K562 (cell line): ENCODE measurements around the gene COL13A1. TPM values are rescaled to one million over a fixed set of nuclear protein-coding genes. Genes with fewer than 3 reads are reported as not detected.

Experiments
- ATAC-seq: fragments of 200-7000 bp; cut with Tn5 transposase; 3 replicates; pipeline ENCODE4 v1.9.1; 2020; ENCODE audit warnings: moderate library complexity
- BruUV-seq: library from RNA; stranded (reverse); fragments of 400-500 nt; replicated peaks from 2 replicates; lab custom pipeline; 2021; lab: Mats Ljungman, UMichigan
- CTCF ChIA-PET: fragments of 300-600 bp; formaldehyde crosslinking; extraction: SDS; loops from one replicate; lab custom pipeline; 2021; ENCODE audit warnings: low intra/inter-chr PET ratio; lab: Yijun Ruan, JAX
- POLR2A ChIA-PET: fragments of 300-600, 350-650 bp; sonication (Branson Sonifier 250); formaldehyde crosslinking; extraction: SDS; loops from one replicate; lab custom pipeline; 2021; ENCODE audit warnings: antibody characterized with exemption, inconsistent platforms; lab: Yijun Ruan, JAX
- DNase-seq, 4 experiments: peaks; one replicate each; pipeline versions ENCODE4 v3.0.0 to v3.0.0-alpha.2; 2011 to 2018; ENCODE audit warnings: low spot score in 3 of 4, mixed read lengths in 3 of 4; ENCODE audit errors: extremely low read depth in 1 of 4
- FAIRE-seq: peaks from 2 replicates; lab custom pipeline; 2011; peaks lifted over from hg19 to GRCh38; lab: Jason Lieb, UNC
- H2AFZ ChIP-seq: 2 replicates; pipeline ENCODE4 v1.6.0; 2011; ENCODE audit warnings: low read depth, low read length, control low read depth, inconsistent platforms
- H3K27ac ChIP-seq: fragments of 200-600 bp; 3 replicates; pipeline ENCODE4 v1.8.0; 2011; ENCODE audit warnings: low read depth, mild to moderate bottlenecking, control low read depth, inconsistent platforms, low read length, moderate library complexity, mixed read lengths; ENCODE audit errors: extremely low read depth
- H3K27me3 ChIP-seq, 2 experiments: fragments of 300-600 bp in 1 of 2; 2 replicates in 1 of 2; 3 replicates in 1 of 2; pipeline versions ENCODE4 v1.6.0 to v1.8.0; 2011; ENCODE audit warnings: inconsistent platforms in 2 of 2, low read length in 2 of 2, mild to moderate bottlenecking in 1 of 2, mixed read lengths in 1 of 2, moderate library complexity in 1 of 2; ENCODE audit not compliant: control insufficient read depth in 2 of 2, insufficient read depth in 2 of 2
- H3K36me3 ChIP-seq: fragments of 300-600 bp; 3 replicates; pipeline ENCODE4 v1.8.0; 2011; ENCODE audit warnings: mild to moderate bottlenecking, low read length, inconsistent platforms; ENCODE audit not compliant: control insufficient read depth, insufficient read depth
- H3K4me1 ChIP-seq, 2 experiments: fragments of 200-600 bp in 1 of 2; replicated peaks in 1 of 2; 2 replicates in 1 of 2; 3 replicates in 1 of 2; pipeline versions ENCODE4 v1.5.1 to v1.8.0; 2011; ENCODE audit warnings: inconsistent platforms in 2 of 2, low read length in 2 of 2, mild to moderate bottlenecking in 1 of 2, mixed read lengths in 1 of 2, moderate library complexity in 1 of 2; ENCODE audit not compliant: control insufficient read depth in 2 of 2, insufficient read depth in 2 of 2
- H3K4me2 ChIP-seq: 2 replicates; pipeline ENCODE4 v1.6.1; 2011; ENCODE audit warnings: low read length, control low read depth, inconsistent platforms, mixed read lengths; ENCODE audit not compliant: insufficient read depth
- H3K4me3 ChIP-seq: fragments of 200-600 bp; sonication (generic), shearing (Covaris generic); 2 replicates; pipeline ENCODE4 v1.5.1; 2016; ENCODE audit warnings: control low read depth, inconsistent platforms
- H3K79me2 ChIP-seq: fragments of 200-600 bp; 3 replicates; pipeline ENCODE4 v1.8.0; 2011; ENCODE audit warnings: low read length, inconsistent platforms; ENCODE audit not compliant: control insufficient read depth, insufficient read depth
- H3K9ac ChIP-seq, 2 experiments: 2 replicates each; pipeline versions ENCODE4 v1.6.0 to v1.6.1; 2011; ENCODE audit warnings: low read depth in 2 of 2, low read length in 2 of 2, control low read depth in 1 of 2, inconsistent platforms in 1 of 2, mild to moderate bottlenecking in 1 of 2, mixed read lengths in 1 of 2; ENCODE audit not compliant: insufficient read depth in 1 of 2
- H3K9me1 ChIP-seq: one replicate; pipeline ENCODE4 v1.6.0; 2011; ENCODE audit warnings: inconsistent platforms, mild to moderate bottlenecking, low read length, moderate library complexity; ENCODE audit not compliant: control insufficient read depth, insufficient read depth
- H3K9me3 ChIP-seq: replicated peaks from 2 replicates; pipeline ENCODE4 v1.5.1; 2011; ENCODE audit warnings: low read depth, low read length, inconsistent platforms; ENCODE audit not compliant: control insufficient read depth, insufficient read depth
- H4K20me1 ChIP-seq: replicated peaks from 2 replicates; pipeline ENCODE4 v1.6.1; 2011; ENCODE audit warnings: low read length, inconsistent platforms, mixed read lengths; ENCODE audit not compliant: control insufficient read depth, insufficient read depth
- AFF4 ChIP-seq: sonication (generic); formaldehyde crosslinking; IDR thresholded peaks from 2 replicates; pipeline ENCODE4 v1.8.0; 2023; ENCODE audit warnings: mild to moderate bottlenecking, missing genetic modification reagents
- CUX1 ChIP-seq: fragments of 200-800 bp; sonication (Bioruptor generic); IDR thresholded peaks from 2 replicates; pipeline ENCODE4 v1.6.1; 2016; ENCODE audit warnings: missing genetic modification characterization, missing compliant biosample characterization
- ELF1 ChIP-seq: fragments of 200-800 bp; sonication (Bioruptor generic); IDR thresholded peaks from 2 replicates; pipeline ENCODE4 v1.6.1; 2016; ENCODE audit warnings: missing genetic modification characterization, missing compliant biosample characterization
- HMGXB4 ChIP-seq: sonication (generic); formaldehyde crosslinking; IDR thresholded peaks from 2 replicates; pipeline ENCODE4 v1.8.1; 2023; ENCODE audit warnings: mild to moderate bottlenecking, missing genetic modification reagents
- MAFK ChIP-seq: IDR thresholded peaks from 2 replicates; pipeline ENCODE4 v1.6.1; 2011; ENCODE audit warnings: low read length, improper control_type of control experiment
- NELFE ChIP-seq: IDR thresholded peaks from 2 replicates; pipeline ENCODE4 v1.6.1; 2011; ENCODE audit warnings: mild to moderate bottlenecking; ENCODE audit not compliant: insufficient read depth, insufficient read length
- OTX1 ChIP-seq: fragments of 450-650 bp; formaldehyde crosslinking; IDR thresholded peaks from 2 replicates; pipeline ENCODE4 v1.4.0; 2022; ENCODE audit warnings: mild to moderate bottlenecking
- PHF20 ChIP-seq: fragments of 450-650 bp; IDR thresholded peaks from 2 replicates; pipeline ENCODE4 v1.6.1; 2018; ENCODE audit not compliant: partially characterized antibody
- SUPT5H ChIP-seq: fragments of 450-650 bp; IDR thresholded peaks from 2 replicates; pipeline ENCODE4 v1.6.1; 2016
- ZNF282 ChIP-seq: sonication (generic); formaldehyde crosslinking; IDR thresholded peaks from 2 replicates; pipeline ENCODE4 v1.8.1; 2023; ENCODE audit warnings: missing genetic modification reagents
- ZNF41 ChIP-seq: fragments of 250-450 bp; sonication (Bioruptor Pico); conservative IDR thresholded peaks from 2 replicates; pipeline ENCODE4 v1.4.0; 2020; ENCODE audit warnings: mild to moderate bottlenecking
- ZNF583 ChIP-seq: fragments of 250-450 bp; sonication (Bioruptor Pico); IDR thresholded peaks from 2 replicates; pipeline ENCODE4 v1.4.0; 2020
- ZNF695 ChIP-seq: fragments of 450-650 bp; formaldehyde crosslinking; IDR thresholded peaks from 2 replicates; pipeline ENCODE4 v1.4.0; 2020; ENCODE audit warnings: mild to moderate bottlenecking, moderate library complexity
- WGBS: fragments of 100-300 bp; shearing (Covaris generic); methylation state at CpG from one replicate; pipeline ENCODE4 v1.1.6; 2016; ENCODE audit warnings: low coverage, mixed read lengths; ENCODE audit not compliant: insufficient coverage; ENCODE audit errors: missing lambda C conversion rate; 5-methylcytosine and 5-hydroxymethylcytosine counted together
- in situ Hi-C: fragments of 300-500 bp; cut with MboI; formaldehyde crosslinking; loops from 4 replicates; pipeline ENCODE4 v1.15.0; 2018; ENCODE audit warnings: inconsistent platforms, mixed read lengths
- intact Hi-C: fragments of 100-400 bp; cut with micrococcal nuclease; formaldehyde crosslinking; loops from 2 replicates; pipeline ENCODE4 v1.14.2; 2022
- polyA plus RNA-seq, 8 experiments: library from polyadenylated mRNA; depleted of rRNA in 4 of 8; stranded (reverse) in 5 of 8; unstranded in 3 of 8; fragments of >200 nt; fragmentation: Nextera tagmentation in 2 of 8; fragmentation: Illumina TruSeq in 1 of 8; extraction: Ambion mirVana in 2 of 8; extraction: Trizol in 1 of 8; gene quantifications; 2 replicates each; pipeline versions ENCODE4 v1.2.1 to v1.2.3, GENCODE V29; 2011 to 2014; ENCODE audit warnings: inconsistent platforms in 1 of 8, missing spikeins in 1 of 8
- total RNA-seq, 7 experiments: library from RNA; depleted of rRNA in 6 of 7; stranded (reverse); fragments of >200 nt in 6 of 7; fragmentation: Illumina TruSeq in 2 of 7; extraction: Trizol in 2 of 7; gene quantifications; 2 replicates each; pipeline versions ENCODE4 v1.2.1 to v1.2.3, GENCODE V29; 2011 to 2021; ENCODE audit warnings: low replicate concordance in 1 of 7

COL13A1 gene
- total and polyA plus RNA-seq, 9 of the 15 experiments (the other 6 are each of a cell fraction or from before 2014, with no cell fraction given): not detected

GRCh38 chr10:69813632-69814031 is 11.9 kb downstream of the COL13A1 start:
- no peak overlapping the region for H3K27ac ChIP-seq
- intact Hi-C loops (no loop called here), in situ Hi-C loops (no loop called here)
- H3K27me3 ChIP-seq: peaks cover 2 to 41% of the 10 kb centered on the region in 2 experiments; a peak in 4 of 5 replicates
- no peaks in the 10 kb centered on the region for H3K36me3 ChIP-seq
- H3K4me1 ChIP-seq: no peaks in the 10 kb centered on the region
- WGBS: 0% methylated on average over 4 of the region's 4 CpGs
- no peak overlapping the region for H3K4me2 ChIP-seq
- no peaks in the 10 kb centered on the region for H3K79me2 ChIP-seq
- H3K9ac ChIP-seq: 0 out of 4 replicates have a peak overlapping the region, but pooled peaks of 1 of the 2 experiments have one; percentile 14
- FAIRE-seq (no peak), ATAC-seq (no peak), DNase-seq (no peak)
- peaks cover 5% of the 10 kb centered on the region for H3K9me1 ChIP-seq
- H2AFZ ChIP-seq: no peak overlapping the region
- no TSS peak for BruUV-seq
- ChIA-PET CTCF (no interaction called here), POLR2A (interaction anchor here (0.6 to 0.7 kb wide), 3 partner anchors 12 to 876 kb away, joined by 3 read pairs; no protein-coding TSS in a partner anchor)
- peaks cover 8% of the 10 kb centered on the region; the same call in 1 of the 2 replicates for H4K20me1 ChIP-seq
- H3K4me3 ChIP-seq: no peak overlapping the region
- H3K9me3 ChIP-seq: no peaks in the 10 kb centered on the region
- TF ChIP-seq PHF20: no peak
- TF ChIP-seq AFF4 (CRISPR knock-in tag): no peak
- no peak for TF ChIP-seq OTX1 (CRISPR knock-in tag)
- TF ChIP-seq NELFE: no peak
- TF ChIP-seq ZNF583: no peak
- no peak for TF ChIP-seq MAFK
- no peak for TF ChIP-seq ELF1 (tag)
- no peak for TF ChIP-seq ZNF695 (CRISPR knock-in tag)
- TF ChIP-seq ZNF282 (CRISPR knock-in tag): no peak
- no peak for TF ChIP-seq CUX1
- no peak for TF ChIP-seq SUPT5H
- no peak for TF ChIP-seq ZNF41 (CRISPR knock-in tag)
- no peak for TF ChIP-seq HMGXB4 (CRISPR knock-in tag)
